ENCODE measurements around the gene RBKS. TPM values are rescaled to one million over a fixed set of nuclear protein-coding genes. Genes with fewer than 3 reads are reported as not detected.

Gene RBKS
- total RNA-seq, 2 experiments from 2014 or later: 7.2 to 8.9 TPM

DNA sequence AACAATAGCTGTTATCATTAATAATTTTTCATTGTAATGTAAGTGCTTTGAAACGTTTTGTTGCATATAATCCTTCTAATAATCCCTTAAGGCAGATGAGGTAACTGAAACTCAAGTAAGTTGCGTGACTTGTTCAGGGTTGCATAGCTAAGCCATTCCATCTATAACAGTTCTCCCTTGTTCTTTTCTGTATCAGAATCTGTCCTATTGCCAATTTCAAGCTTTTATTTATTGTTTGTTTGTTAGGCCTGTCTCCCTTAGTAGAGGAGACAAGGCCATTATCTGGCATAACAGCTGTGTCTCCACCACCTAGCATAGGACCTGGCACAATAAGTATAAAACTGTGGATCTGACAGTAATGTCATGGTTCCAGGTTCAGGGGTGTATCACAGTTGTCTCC, 19.7 kb upstream of the RBKS start:
- no peak overlapping the region for H3K4me3 Mint-ChIP-seq
- peaks cover 49% of the 10 kb centered on the region for H3K4me1 Mint-ChIP-seq (ENCODE audit: low read depth)
- H3K9me3 Mint-ChIP-seq: no peaks in the 10 kb centered on the region
- ATAC-seq (no peak), DNase-seq (no peak)
- no peaks in the 10 kb centered on the region for H3K27me3 Mint-ChIP-seq
- no peak for TF ChIP-seq CTCF (IDR thresholded peaks at IDR 0.05)
- intact Hi-C loops (cut with micrococcal nuclease): no loop called here
- CTCF ChIA-PET: interaction anchor here (1.6 kb wide), 1 partner anchor 44 kb away, joined by 3 read pairs; no protein-coding TSS in a partner anchor
- no peak overlapping the region for H3K27ac Mint-ChIP-seq
- peaks cover 55% of the 10 kb centered on the region for H3K36me3 Mint-ChIP-seq (ENCODE audit: low read depth)
- POLR2A ChIA-PET: interaction anchor here (0.7 kb wide), 1 partner anchor 768 kb away, joined by 3 read pairs; no protein-coding TSS in a partner anchor

DNA sequence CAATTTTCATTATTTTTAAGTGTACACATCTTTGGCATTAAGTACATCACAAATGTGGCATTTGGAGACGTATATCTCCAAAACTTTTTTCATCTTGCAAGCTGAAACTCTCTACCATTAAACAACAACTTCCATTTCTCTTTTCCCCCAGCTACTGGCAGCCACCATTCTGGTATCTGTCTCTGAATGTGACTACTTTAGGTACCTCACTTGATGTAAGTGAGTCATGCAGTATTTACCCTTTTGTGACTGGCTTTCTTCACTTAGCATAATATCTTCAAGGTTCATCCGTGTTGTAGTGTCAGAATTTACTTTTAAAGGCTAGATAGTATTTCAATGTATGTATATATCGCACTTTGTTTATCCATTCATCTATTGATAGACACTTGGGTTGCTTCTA, 17.4 kb upstream of the RBKS start:
- DNase-seq (no peak), ATAC-seq (peak; percentile 72)
- TF ChIP-seq CTCF (IDR thresholded peaks at IDR 0.05): no peak
- Mint-ChIP-seq H3K36me3 (ENCODE audit: low read depth) (peaks cover 69% of the 10 kb centered on the region), H3K27ac (peak overlapping the region; percentile 8), H3K4me3 (no peak overlapping the region), H3K27me3 (no peaks in the 10 kb centered on the region), H3K9me3 (peaks cover 2% of the 10 kb centered on the region), H3K4me1 (ENCODE audit: low read depth) (peaks cover 66% of the 10 kb centered on the region)
- CTCF ChIA-PET: no interaction called here
- POLR2A ChIA-PET: no interaction called here
- intact Hi-C loops (cut with micrococcal nuclease): no loop called here

DNA sequence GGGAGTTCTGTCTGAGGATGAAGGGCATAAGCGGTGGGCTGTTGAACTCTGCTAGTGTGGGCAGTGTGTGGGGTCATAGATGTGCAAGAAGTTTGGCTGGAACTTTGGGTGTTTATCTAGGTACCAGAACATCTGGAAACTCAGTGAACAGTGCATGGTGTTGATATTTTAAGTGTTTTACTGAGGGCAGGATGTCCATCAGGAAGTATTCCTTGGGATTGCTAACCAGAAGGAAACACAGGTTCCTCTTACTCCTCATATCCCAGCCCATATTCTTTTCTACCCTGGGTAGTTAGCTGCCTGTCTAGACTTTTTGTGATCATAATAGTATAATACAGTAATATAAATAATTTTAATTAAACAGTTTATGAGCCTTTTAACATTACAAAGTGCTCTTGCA, 15.9 kb upstream of the RBKS start:
- H3K9me3 Mint-ChIP-seq: peaks cover 2% of the 10 kb centered on the region
- no peak overlapping the region for H3K27ac Mint-ChIP-seq
- no peak overlapping the region for H3K4me3 Mint-ChIP-seq
- CTCF ChIA-PET: no interaction called here
- peaks cover 62% of the 10 kb centered on the region for H3K36me3 Mint-ChIP-seq (ENCODE audit: low read depth)
- H3K27me3 Mint-ChIP-seq: no peaks in the 10 kb centered on the region
- DNase-seq (no peak), ATAC-seq (no peak)
- intact Hi-C loops (cut with micrococcal nuclease): no loop called here
- TF ChIP-seq CTCF (IDR thresholded peaks at IDR 0.05): no peak
- H3K4me1 Mint-ChIP-seq (ENCODE audit: low read depth): peaks cover 75% of the 10 kb centered on the region
- POLR2A ChIA-PET: no interaction called here

DNA sequence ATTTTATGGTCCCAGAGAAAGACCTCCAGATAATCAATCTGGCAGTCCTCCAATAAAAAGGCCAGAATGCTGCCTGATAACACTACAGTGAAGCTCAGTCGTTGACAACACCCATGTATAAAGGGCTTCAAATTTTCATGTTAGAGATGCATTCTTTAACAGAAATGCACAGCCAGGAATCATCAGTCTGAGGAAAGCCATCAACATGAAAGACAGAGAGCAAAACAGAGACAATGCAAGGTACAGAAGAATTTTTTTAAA, 14.1 kb upstream of the RBKS start:
- H3K27ac Mint-ChIP-seq: no peak overlapping the region

More for the DNA sequence above, 14.1 kb upstream of the RBKS start:
- DNase-seq: no peak
- peaks cover 79% of the 10 kb centered on the region for H3K4me1 Mint-ChIP-seq (ENCODE audit: low read depth)
- peaks cover 2% of the 10 kb centered on the region for H3K9me3 Mint-ChIP-seq
- H3K27me3 Mint-ChIP-seq: no peaks in the 10 kb centered on the region
- intact Hi-C loops (cut with micrococcal nuclease): no loop called here
- H3K4me3 Mint-ChIP-seq: no peak overlapping the region
- no peak for ATAC-seq
- no peak for TF ChIP-seq CTCF (IDR thresholded peaks at IDR 0.05)
- ChIA-PET CTCF (no interaction called here), POLR2A (interaction anchor here (2.4 kb wide), 1 partner anchor 14 kb away, joined by 6 read pairs; the partner anchor contains the start of genes BABAM2 and RBKS)
- peaks cover 68% of the 10 kb centered on the region for H3K36me3 Mint-ChIP-seq (ENCODE audit: low read depth)

All from activated CD8-positive, alpha-beta T cell treated with anti-CD3 and anti-CD28 coated beads for 36 hours (primary cell).